Colonic mucosa (tissue), 4 donors: ENCODE measurements around the gene MYH4. TPM values are rescaled to one million over a fixed set of nuclear protein-coding genes. Genes with fewer than 3 reads are reported as not detected.

Source experiments
- DNase-seq: peaks from one replicate; pipeline ENCODE4 v3.0.0-alpha.2; 2020
- H3K27ac ChIP-seq: fragments of 200-600 bp; one replicate; pipeline ENCODE4 v1.8.0; 2021
- H3K27me3 ChIP-seq: fragments of 200-600 bp; one replicate; pipeline ENCODE4 v1.8.0; 2021
- H3K36me3 ChIP-seq: fragments of 200-600 bp; one replicate; pipeline ENCODE4 v1.8.0; 2021
- H3K4me1 ChIP-seq: fragments of 200-600 bp; one replicate; pipeline ENCODE4 v1.8.0; 2021; ENCODE audit warnings: mild to moderate bottlenecking
- H3K4me3 ChIP-seq: fragments of 200-600 bp; one replicate; pipeline ENCODE4 v1.8.0; 2021
- H3K9ac ChIP-seq, 2 donors: one replicate each; pipeline ENCODE4 v1.7.0; 2013; ENCODE audit warnings: control low read depth in 2 of 2, low read depth in 2 of 2, low read length in 2 of 2
- H3K9me3 ChIP-seq: fragments of 200-600 bp; one replicate; pipeline ENCODE4 v1.8.0; 2021
- CTCF ChIP-seq: fragments of 200-600 bp; IDR thresholded peaks from one replicate; pipeline ENCODE4 v1.8.0; 2022; ENCODE audit warnings: antibody characterized with exemption, mild to moderate bottlenecking
- intact Hi-C: fragments of 100-400 bp; cut with DNase I; formaldehyde crosslinking; loops from one replicate; pipeline ENCODE4 v1.14.1; 2022
- total RNA-seq, 2 donors: library from RNA; stranded (reverse); fragmentation: NEBNext Ultra II Directional in 1 of 2; extraction: Animal tissue kit (Norgen Biotek cat#: 25700) in 1 of 2; gene quantifications; one replicate each; pipeline ENCODE4 v1.2.1, GENCODE V29; 2021
- donor health status: healthy.
- donor health status: DM: no; HTN: no; CAD: no.
- donor health status: DM: no; HTN: no; CAD: no.

The MYH4 gene
- total RNA-seq = not detected

- intact Hi-C loops = no loop called here
- Histone ChIP-seq H3K27ac (no peak within 1 kb of the TSS), H3K36me3 (no peaks in the 10 kb centered on the region), H3K27me3 (no peaks in the 10 kb centered on the region), H3K4me3 (no peak within 1 kb of the TSS), H3K9me3 (no peaks in the 10 kb centered on the region), H3K4me1 (no peaks in the 10 kb centered on the region), H3K9ac (no peak within 1 kb of the TSS)
- DNase-seq = no peak
- no peak for TF ChIP-seq CTCF
Measured at GRCh38 chr17:10469459-10469858, at the start of gene MYH4. MYH4 (minus strand) TSS chr17:10469559; CDS start chr17:10466745, 2,814 bp downstream.

DNA sequence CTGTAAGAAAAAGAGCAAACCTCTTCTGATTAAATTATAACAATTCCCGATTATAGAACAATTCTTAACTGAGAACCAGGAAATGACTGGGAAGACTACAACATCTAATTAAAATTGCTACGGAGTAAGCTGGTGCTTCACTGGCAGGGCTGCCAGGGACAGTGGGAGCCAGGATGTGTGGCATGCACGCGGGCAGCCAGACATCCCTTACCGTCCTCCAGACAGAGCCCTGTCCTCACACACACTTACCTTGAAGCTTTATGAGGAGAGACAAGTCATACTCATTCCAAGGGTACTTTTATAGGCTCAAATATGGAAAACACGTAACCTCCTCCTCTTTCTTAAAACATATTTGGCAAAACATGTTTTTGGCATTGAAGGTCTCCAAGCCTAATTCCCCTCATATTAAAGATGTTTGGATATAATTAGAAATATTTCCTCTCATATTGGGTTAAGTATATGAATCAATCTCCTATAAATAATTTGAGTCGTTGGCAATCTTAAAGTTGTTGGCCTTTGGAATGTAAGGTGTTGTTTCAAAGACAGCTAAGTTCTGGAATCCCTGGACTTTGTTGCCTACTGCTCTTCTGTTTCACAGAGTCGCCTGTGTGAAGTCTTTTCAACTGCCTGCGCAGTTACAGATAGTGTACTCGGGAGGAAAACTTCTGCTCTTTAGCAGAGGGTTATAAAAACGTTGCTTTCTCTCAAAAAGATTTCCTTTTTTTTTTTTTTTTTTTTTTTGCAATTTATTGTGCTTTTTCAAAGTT is 49.1 kb upstream of the MYH4 start, which contains the start of gene MYH1:
MYH1 (minus strand) TSS at position 272 of the 767 bp plus-strand sequence. CDS start 1,900 bp downstream, outside the sequence.
- H3K36me3 ChIP-seq = no peaks in the 10 kb centered on the region
- no peak for TF ChIP-seq CTCF
- H3K27ac ChIP-seq = no peak within 1 kb of the TSS
- H3K27me3 ChIP-seq = no peaks in the 10 kb centered on the region
- H3K9me3 ChIP-seq = no peaks in the 10 kb centered on the region
- no peak within 1 kb of the TSS for H3K4me3 ChIP-seq
- intact Hi-C loops = no loop called here
- DNase-seq = no peak
- H3K4me1 ChIP-seq = no peaks in the 10 kb centered on the region
- H3K9ac ChIP-seq = no peak within 1 kb of the TSS

DNA sequence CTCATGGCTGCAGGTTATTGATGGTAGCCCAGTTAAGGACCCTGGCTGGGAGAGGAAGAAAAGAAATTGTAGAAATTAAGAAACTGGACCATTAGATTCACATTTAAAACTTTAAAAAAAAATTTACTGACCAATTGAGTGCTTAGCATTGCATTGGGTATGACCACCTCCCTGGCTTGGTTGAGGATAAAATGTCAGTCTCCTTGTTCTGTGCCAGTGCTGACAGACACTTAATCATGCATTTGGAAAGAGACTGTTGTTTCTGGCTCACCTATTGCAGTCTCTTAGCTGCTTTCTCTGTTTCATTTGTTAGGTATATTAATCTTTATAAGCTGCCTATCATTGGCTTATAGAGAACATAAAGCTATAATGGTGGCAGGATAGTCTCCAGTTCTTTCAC is 47.3 kb upstream of the MYH4 start:
- H3K27me3 ChIP-seq = no peaks in the 10 kb centered on the region
- no peak for DNase-seq
- no peak overlapping the region for H3K4me3 ChIP-seq
- no peaks in the 10 kb centered on the region for H3K9me3 ChIP-seq
- no peak for TF ChIP-seq CTCF
- no peaks in the 10 kb centered on the region for H3K4me1 ChIP-seq
- intact Hi-C loops = no loop called here
- H3K27ac ChIP-seq = no peak overlapping the region
- H3K9ac ChIP-seq = no peak overlapping the region
- no peaks in the 10 kb centered on the region for H3K36me3 ChIP-seq

DNA sequence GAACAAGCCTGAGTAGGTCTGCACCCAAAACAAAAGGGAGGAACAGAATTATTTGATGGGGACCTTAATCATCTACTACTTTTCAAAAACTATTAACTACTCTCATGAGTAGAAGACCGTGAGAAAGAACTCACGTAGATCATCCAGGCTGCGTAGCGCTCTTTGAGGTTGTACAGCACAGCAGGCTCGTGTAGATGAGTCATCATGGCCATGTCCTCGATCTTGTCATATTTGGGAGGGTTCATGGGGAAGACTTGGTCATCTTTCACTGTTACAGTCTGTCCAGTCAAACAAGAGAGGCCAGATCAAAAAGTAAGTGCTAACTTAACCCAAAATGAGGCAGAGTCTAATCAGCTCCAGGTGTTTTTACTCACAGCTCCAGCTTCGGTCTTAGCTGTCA is 46.7 kb upstream of the MYH4 start:
- no peak overlapping the region for H3K4me3 ChIP-seq
- no peaks in the 10 kb centered on the region for H3K4me1 ChIP-seq
- no peaks in the 10 kb centered on the region for H3K9me3 ChIP-seq
- no peak for TF ChIP-seq CTCF
- no peak overlapping the region for H3K27ac ChIP-seq
- H3K27me3 ChIP-seq = no peaks in the 10 kb centered on the region
- H3K36me3 ChIP-seq = no peaks in the 10 kb centered on the region
- intact Hi-C loops = no loop called here
- DNase-seq = no peak
- H3K9ac ChIP-seq = no peak overlapping the region

GRCh38 chr17:10513299-10514067 is 44.1 kb upstream of the MYH4 start:
- H3K27me3 ChIP-seq = no peaks in the 10 kb centered on the region
- intact Hi-C loops = no loop called here
- no peak overlapping the region for H3K9ac ChIP-seq
- TF ChIP-seq CTCF = no peak
- H3K27ac ChIP-seq = no peak overlapping the region
- H3K9me3 ChIP-seq = no peaks in the 10 kb centered on the region
- H3K4me1 ChIP-seq = no peaks in the 10 kb centered on the region
- no peak for DNase-seq
- no peak overlapping the region for H3K4me3 ChIP-seq
- no peaks in the 10 kb centered on the region for H3K36me3 ChIP-seq
